Activated gamma-delta T cell treated with anti-CD3 and anti-CD28 coated beads, Interleukin-2, amount 50 U/mL, for 16 hours (primary cell): ENCODE measurements around the gene GALNS.
"Not testable (repeated sequence)": the region's sequence is repeated elsewhere in the genome, so short reads cannot be mapped to it uniquely, and the experiment has no call there.

Experiments used
- DNase-seq: peaks from one replicate; pipeline ENCODE4 v3.0.0-alpha.2; 2020; ENCODE audit warnings: low read depth

Gene GALNS

GRCh38 chr16:88783391-88784073 is 73.2 kb downstream of the GALNS start:
- no peak for DNase-seq

- no peak for DNase-seq
These were observed 74.0 kb downstream of the GALNS start for GRCh38 chr16:88782454-88783390.

- DNase-seq: no peak
These were observed 75.3 kb downstream of the GALNS start for GRCh38 chr16:88781140-88782077.

- DNase-seq: no peak
These were observed 76.3 kb downstream of the GALNS start for GRCh38 chr16:88780142-88781062.

GRCh38 chr16:88779406-88780141 is 77.2 kb downstream of the GALNS start:
- no peak for DNase-seq

GRCh38 chr16:88778541-88779065 is 78.1 kb downstream of the GALNS start:
- DNase-seq: no peak

- no peak for DNase-seq
These were observed 78.5 kb downstream of the GALNS start for GRCh38 chr16:88778271-88778525.

GRCh38 chr16:88777471-88778270 is 79.1 kb downstream of the GALNS start:
- DNase-seq: no peak

- no peak for DNase-seq
These were observed 80.9 kb downstream of the GALNS start for GRCh38 chr16:88775825-88776224.

- DNase-seq: no peak
These were observed 82.0 kb downstream of the GALNS start for GRCh38 chr16:88774544-88775393.

- no peak for DNase-seq
These were observed 82.9 kb downstream of the GALNS start for GRCh38 chr16:88773812-88774291.

GRCh38 chr16:88772871-88773811 is 83.6 kb downstream of the GALNS start:
- DNase-seq: no peak

- not testable (repeated sequence) for DNase-seq
These were observed 85.0 kb downstream of the GALNS start for GRCh38 chr16:88771781-88772180.

- DNase-seq: no peak
These were observed 85.4 kb downstream of the GALNS start for GRCh38 chr16:88771294-88771772.

GRCh38 chr16:88770461-88771293 is 86.1 kb downstream of the GALNS start:
- DNase-seq: peak; percentile 38
